ENCODE results near the gene RAPGEF6. TPM values are rescaled to one million over a fixed set of nuclear protein-coding genes. Genes with fewer than 3 reads are reported as not detected.

The RAPGEF6 gene
- total RNA-seq, 1 experiment from 2014 or later, result 17.4 TPM

- no peaks in the 10 kb centered on the region for H3K9me3 Mint-ChIP-seq (ENCODE audit: unreplicated experiment)
Observed at GRCh38 chr5:131684051-131684450, 49.0 kb upstream of the RAPGEF6 start.

DNA sequence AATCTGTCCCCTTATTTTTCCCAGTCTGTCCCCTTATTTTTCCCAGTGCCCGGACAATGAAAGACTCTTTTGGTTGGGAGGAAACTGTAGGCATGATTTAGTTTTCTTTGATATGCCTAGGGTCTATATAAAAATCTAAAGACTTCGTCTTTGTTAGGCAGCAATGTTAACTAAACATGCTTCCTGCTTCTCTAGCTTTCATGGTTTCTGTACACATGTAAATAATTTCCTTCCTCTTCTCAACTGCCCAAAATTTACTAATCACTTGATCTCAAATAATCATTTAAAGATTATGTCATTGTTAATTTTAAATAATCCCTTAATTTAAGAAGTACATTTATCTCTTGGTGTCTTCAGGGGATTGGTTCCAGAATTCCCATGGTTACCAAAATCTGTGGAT, 47.8 kb upstream of the RAPGEF6 start:
- H3K27me3 Mint-ChIP-seq (ENCODE audit: insufficient read depth, unreplicated experiment), result no peaks in the 10 kb centered on the region
- no peaks in the 10 kb centered on the region for H3K9me3 Mint-ChIP-seq (ENCODE audit: unreplicated experiment)
- no peak for DNase-seq
- ChIA-PET POLR2A (no interaction called here), CTCF (no interaction called here)
- no peaks in the 10 kb centered on the region; the same call in 1 of the 2 replicates for H3K36me3 ChIP-seq (ENCODE audit: control insufficient read depth, insufficient read depth, low read length)
- H3K27me3 ChIP-seq (replicated peaks; ENCODE audit: control insufficient read depth, insufficient read depth, low read length), result no peaks in the 10 kb centered on the region
- H3K9me3 ChIP-seq, result no peaks in the 10 kb centered on the region
- H3K4me3 Mint-ChIP-seq (ENCODE audit: unreplicated experiment), result no peak overlapping the region
- no peak overlapping the region for H3K4me3 ChIP-seq (ENCODE audit: low read depth, low read length)
- TF ChIP-seq, protein P1, sequence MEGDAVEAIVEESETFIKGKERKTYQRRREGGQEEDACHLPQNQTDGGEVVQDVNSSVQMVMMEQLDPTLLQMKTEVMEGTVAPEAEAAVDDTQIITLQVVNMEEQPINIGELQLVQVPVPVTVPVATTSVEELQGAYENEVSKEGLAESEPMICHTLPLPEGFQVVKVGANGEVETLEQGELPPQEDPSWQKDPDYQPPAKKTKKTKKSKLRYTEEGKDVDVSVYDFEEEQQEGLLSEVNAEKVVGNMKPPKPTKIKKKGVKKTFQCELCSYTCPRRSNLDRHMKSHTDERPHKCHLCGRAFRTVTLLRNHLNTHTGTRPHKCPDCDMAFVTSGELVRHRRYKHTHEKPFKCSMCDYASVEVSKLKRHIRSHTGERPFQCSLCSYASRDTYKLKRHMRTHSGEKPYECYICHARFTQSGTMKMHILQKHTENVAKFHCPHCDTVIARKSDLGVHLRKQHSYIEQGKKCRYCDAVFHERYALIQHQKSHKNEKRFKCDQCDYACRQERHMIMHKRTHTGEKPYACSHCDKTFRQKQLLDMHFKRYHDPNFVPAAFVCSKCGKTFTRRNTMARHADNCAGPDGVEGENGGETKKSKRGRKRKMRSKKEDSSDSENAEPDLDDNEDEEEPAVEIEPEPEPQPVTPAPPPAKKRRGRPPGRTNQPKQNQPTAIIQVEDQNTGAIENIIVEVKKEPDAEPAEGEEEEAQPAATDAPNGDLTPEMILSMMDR (IDR thresholded peaks at IDR 0.05; ENCODE audit: insufficient read depth in 1 of 2, low read depth in 1 of 2, low read length in 1 of 2, severe bottlenecking in 1 of 2, unreplicated experiment in 1 of 2), result no peak
- no TSS peak for BruUV-seq (replicated peaks)
- intact Hi-C loops (cut with micrococcal nuclease; ENCODE audit: unreplicated experiment), result no loop called here
- H3K4me1 ChIP-seq, result no peaks in the 10 kb centered on the region
- H3K27ac Mint-ChIP-seq (ENCODE audit: unreplicated experiment), result no peak overlapping the region
- peaks cover 20% of the 10 kb centered on the region for H3K36me3 Mint-ChIP-seq (ENCODE audit: insufficient read depth, unreplicated experiment)
- H3K4me1 Mint-ChIP-seq (ENCODE audit: low read depth, unreplicated experiment), result no peaks in the 10 kb centered on the region

More at GRCh38 chr5:131684051-131684450, 49.0 kb upstream of the RAPGEF6 start:
- Mint-ChIP-seq H3K36me3 (ENCODE audit: insufficient read depth, unreplicated experiment) (peaks cover 25% of the 10 kb centered on the region), H3K27me3 (ENCODE audit: insufficient read depth, unreplicated experiment) (no peaks in the 10 kb centered on the region), H3K4me1 (ENCODE audit: low read depth, unreplicated experiment) (no peaks in the 10 kb centered on the region), H3K27ac (ENCODE audit: unreplicated experiment) (no peak overlapping the region), H3K4me3 (ENCODE audit: unreplicated experiment) (no peak overlapping the region)
- intact Hi-C loops (cut with micrococcal nuclease; ENCODE audit: unreplicated experiment), result no loop called here
- Histone ChIP-seq H3K36me3 (ENCODE audit: control insufficient read depth, insufficient read depth, low read length) (no peaks in the 10 kb centered on the region; the same call in 1 of the 2 replicates), H3K9me3 (no peaks in the 10 kb centered on the region), H3K4me3 (ENCODE audit: low read depth, low read length) (no peak overlapping the region), H3K27me3 (replicated peaks; ENCODE audit: control insufficient read depth, insufficient read depth, low read length) (no peaks in the 10 kb centered on the region), H3K4me1 (no peaks in the 10 kb centered on the region)
- CTCF ChIA-PET, result no interaction called here
- DNase-seq, result no peak
- TF ChIP-seq, protein P1 (IDR thresholded peaks at IDR 0.05; ENCODE audit: insufficient read depth in 1 of 2, low read depth in 1 of 2, low read length in 1 of 2, severe bottlenecking in 1 of 2, unreplicated experiment in 1 of 2), result no peak
- BruUV-seq (replicated peaks), result no TSS peak
- POLR2A ChIA-PET, result no interaction called here

- H3K9me3 ChIP-seq, result no peaks in the 10 kb centered on the region
- Mint-ChIP-seq H3K27me3 (ENCODE audit: insufficient read depth, unreplicated experiment) (no peaks in the 10 kb centered on the region), H3K36me3 (ENCODE audit: insufficient read depth, unreplicated experiment) (peaks cover 26% of the 10 kb centered on the region), H3K27ac (ENCODE audit: unreplicated experiment) (no peak overlapping the region), H3K4me1 (ENCODE audit: low read depth, unreplicated experiment) (no peaks in the 10 kb centered on the region), H3K4me3 (ENCODE audit: unreplicated experiment) (no peak overlapping the region), H3K9me3 (ENCODE audit: unreplicated experiment) (no peaks in the 10 kb centered on the region)
- ChIA-PET CTCF (no interaction called here), POLR2A (no interaction called here)
- no peaks in the 10 kb centered on the region for H3K4me1 ChIP-seq
- no TSS peak for BruUV-seq (replicated peaks)
- intact Hi-C loops (cut with micrococcal nuclease; ENCODE audit: unreplicated experiment), result no loop called here
- no peaks in the 10 kb centered on the region; the same call in 1 of the 2 replicates for H3K36me3 ChIP-seq (ENCODE audit: control insufficient read depth, insufficient read depth, low read length)
- TF ChIP-seq, protein P1 (IDR thresholded peaks at IDR 0.05; ENCODE audit: insufficient read depth in 1 of 2, low read depth in 1 of 2, low read length in 1 of 2, severe bottlenecking in 1 of 2, unreplicated experiment in 1 of 2), result no peak
- no peak overlapping the region for H3K4me3 ChIP-seq (ENCODE audit: low read depth, low read length)
- H3K27me3 ChIP-seq (replicated peaks; ENCODE audit: control insufficient read depth, insufficient read depth, low read length), result no peaks in the 10 kb centered on the region
- DNase-seq, result no peak
Observed at GRCh38 chr5:131682175-131682574, 47.1 kb upstream of the RAPGEF6 start.
